ENCODE measurements around the gene GPRC5D.
A peak's percentile ranks its signal among the peaks of the same experiment; 100 is the strongest.

- TF ChIP-seq CTCF (IDR thresholded peaks at IDR 0.05) (peak; percentile 92 to 98), POLR2A (IDR thresholded peaks at IDR 0.05) (no peak), POLR2AphosphoS5 (IDR thresholded peaks at IDR 0.05) (peak in 2 of 3 donors; percentile 62 to 67), EP300 (IDR thresholded peaks at IDR 0.05) (no peak)
Measured at GRCh38 chr12:12916135-12916944, 35.6 kb downstream of the GPRC5D start.
